BLaER1 treated with 17β-estradiol and CSF1 and Interleukin-3, amounts not matched to agents 10 nM and 100 nM (cell line): ENCODE data around the gene ADAM10.

Source experiments
- H3K27ac ChIP-seq, 11 experiments: shearing (Covaris generic); formaldehyde crosslinking; 2 replicates each; pipeline ENCODE4 v1.8.1; 2022
- H3K27me3 ChIP-seq, 11 experiments: shearing (Covaris generic); formaldehyde crosslinking; 2 replicates each; pipeline ENCODE4 v1.8.1; 2022
- H3K36me3 ChIP-seq, 11 experiments: shearing (Covaris generic); formaldehyde crosslinking; 2 replicates each; pipeline ENCODE4 v1.8.1; 2022
- H3K4me1 ChIP-seq, 10 experiments: shearing (Covaris generic); formaldehyde crosslinking; 2 replicates each; pipeline ENCODE4 v1.8.1; 2022
- H3K4me2 ChIP-seq, 11 experiments: shearing (Covaris generic); formaldehyde crosslinking; 2 replicates each; pipeline ENCODE4 v1.8.1; 2022
- H3K4me3 ChIP-seq, 10 experiments: shearing (Covaris generic); formaldehyde crosslinking; 2 replicates each; pipeline ENCODE4 v1.8.1; 2022
- H3K9ac ChIP-seq, 11 experiments: shearing (Covaris generic); formaldehyde crosslinking; 2 replicates each; pipeline ENCODE4 v1.8.1; 2022
- H3K9me3 ChIP-seq, 11 experiments: shearing (Covaris generic); formaldehyde crosslinking; replicated peaks in 1 of 11; 2 replicates each; pipeline ENCODE4 v1.8.1; 2022
- H4K20me1 ChIP-seq, 11 experiments: shearing (Covaris generic); formaldehyde crosslinking; 2 replicates each; pipeline ENCODE4 v1.8.1; 2022
- Cebpa-rat ChIP-seq, 11 experiments: shearing (Covaris generic); IDR thresholded peaks; 2 replicates each; pipeline ENCODE4 v1.8.1; 2022

ADAM10 gene

DNA sequence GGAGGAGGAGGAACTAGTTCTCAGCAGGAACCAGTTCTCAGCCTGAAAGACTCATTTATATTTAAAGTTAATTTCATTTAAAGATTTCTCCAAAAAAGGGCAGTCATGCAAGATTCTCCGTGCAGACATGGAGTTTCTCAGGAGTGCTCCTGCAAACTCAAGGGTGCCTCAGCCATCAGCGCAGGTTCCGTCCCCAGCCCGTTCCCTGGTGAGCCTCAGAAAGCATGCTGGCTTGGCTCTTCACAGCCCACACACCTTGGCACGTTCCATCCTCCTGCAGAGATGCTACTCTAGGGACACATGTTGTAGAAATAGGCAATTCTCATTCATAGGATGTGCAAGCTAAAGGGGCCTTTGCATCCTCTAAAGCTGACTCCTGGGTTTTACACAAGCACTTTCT lies 194.7 kb downstream of the ADAM10 start:
- 0 out of 20 replicates have a peak overlapping the region, but pooled peaks of 1 of the 10 experiments have one; percentile 20 for H3K4me3 ChIP-seq
- H3K27me3 ChIP-seq, result no peaks in the 10 kb centered on the region
- H4K20me1 ChIP-seq, result no peaks in the 10 kb centered on the region
- H3K9me3 ChIP-seq, result peaks cover 11 to 27% (median 21%) of the 10 kb centered on the region in 11 experiments
- peaks cover 0 to 9% (median 0%) of the 10 kb centered on the region in 11 experiments; a peak in 3 of 22 replicates for H3K36me3 ChIP-seq
- no peak for TF ChIP-seq Cebpa-rat (IDR thresholded peaks at IDR 0.05)
- H3K9ac ChIP-seq, result peak overlapping the region; percentile 70 to 94 (median 91); a peak in 20 of 22 replicates
- H3K4me2 ChIP-seq, result peak overlapping the region; percentile 84 to 96 (median 89)
- H3K4me1 ChIP-seq, result peaks cover 78 to 87% (median 79%) of the 10 kb centered on the region in 10 experiments
- peak overlapping the region; percentile 78 to 99 (median 99); a peak in 20 of 22 replicates for H3K27ac ChIP-seq

DNA sequence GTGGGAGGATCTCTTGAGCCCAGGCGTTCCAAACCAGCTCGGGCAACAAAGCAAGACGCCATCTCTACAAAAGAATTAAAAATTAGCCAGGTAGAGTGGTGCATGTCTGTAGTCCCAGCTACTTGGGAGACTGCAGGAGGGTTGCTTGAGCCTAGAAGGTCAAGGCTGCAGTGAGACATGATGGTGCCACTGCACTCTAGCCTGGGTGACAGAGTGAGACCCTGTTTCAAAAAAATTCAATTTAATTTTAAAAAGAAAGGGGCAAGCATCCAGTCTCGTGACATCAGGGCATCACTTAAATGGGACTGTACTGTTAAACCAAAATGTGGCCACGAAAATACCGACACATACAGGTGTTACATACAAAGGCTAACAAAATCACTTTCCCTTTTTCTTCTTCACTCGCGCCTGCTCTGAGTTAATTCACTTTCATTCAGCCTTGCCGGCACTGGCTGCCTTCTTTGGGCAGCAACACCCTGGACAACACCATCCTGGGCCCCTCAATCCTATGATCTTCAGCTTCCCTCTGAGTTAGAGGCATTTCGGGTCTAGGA lies 196.1 kb downstream of the ADAM10 start:
- H3K36me3 ChIP-seq, result peaks cover 0 to 2% (median 0%) of the 10 kb centered on the region in 11 experiments; a peak in 2 of 22 replicates
- no peak for TF ChIP-seq Cebpa-rat (IDR thresholded peaks at IDR 0.05)
- H3K4me1 ChIP-seq, result peaks cover 89 to 97% (median 92%) of the 10 kb centered on the region in 10 experiments
- peak overlapping the region in 6 of 10 experiments; percentile 3 to 63 (median 50); a peak in 5 of 20 replicates for H3K4me3 ChIP-seq
- H3K27ac ChIP-seq, result peak overlapping the region; percentile 81 to 99 (median 99); a peak in 21 of 22 replicates
- H3K4me2 ChIP-seq, result peak overlapping the region; percentile 84 to 96 (median 89)
- no peaks in the 10 kb centered on the region for H3K27me3 ChIP-seq
- peak overlapping the region; percentile 47 to 94 (median 92) for H3K9ac ChIP-seq
- peaks cover 2 to 27% (median 9%) of the 10 kb centered on the region in 11 experiments for H3K9me3 ChIP-seq
- H4K20me1 ChIP-seq, result no peaks in the 10 kb centered on the region

GRCh38 chr15:58552505-58553364 lies 196.8 kb downstream of the ADAM10 start:
- Histone ChIP-seq H3K4me1 (peaks cover 94 to 100% (median 98%) of the 10 kb centered on the region in 10 experiments), H3K27me3 (no peaks in the 10 kb centered on the region), H3K9me3 (peaks cover 0 to 25% (median 4%) of the 10 kb centered on the region in 11 experiments; a peak in 7 of 22 replicates), H3K4me3 (peak overlapping the region; percentile 22 to 63 (median 50); a peak in 16 of 20 replicates), H4K20me1 (no peaks in the 10 kb centered on the region), H3K27ac (peak overlapping the region; percentile 81 to 99 (median 99)), H3K9ac (peak overlapping the region; percentile 80 to 94 (median 92)), H3K4me2 (peak overlapping the region; percentile 84 to 96 (median 89)), H3K36me3 (no peaks in the 10 kb centered on the region)
- no peak for TF ChIP-seq Cebpa-rat (IDR thresholded peaks at IDR 0.05)

GRCh38 chr15:58551764-58552504 lies 197.6 kb downstream of the ADAM10 start:
- Histone ChIP-seq H3K4me3 (peak overlapping the region; percentile 22 to 63 (median 50); a peak in 17 of 20 replicates), H3K4me2 (peak overlapping the region; percentile 84 to 96 (median 89)), H3K9me3 (peaks cover 0 to 21% (median 0%) of the 10 kb centered on the region in 11 experiments; a peak in 7 of 22 replicates), H3K36me3 (no peaks in the 10 kb centered on the region), H3K27ac (peak overlapping the region; percentile 81 to 99 (median 99)), H3K4me1 (peaks cover 93 to 100% (median 99%) of the 10 kb centered on the region in 10 experiments), H3K27me3 (no peaks in the 10 kb centered on the region), H3K9ac (peak overlapping the region; percentile 80 to 94 (median 92)), H4K20me1 (no peaks in the 10 kb centered on the region)
- TF ChIP-seq Cebpa-rat (IDR thresholded peaks at IDR 0.05), result peak in 10 of 11 experiments; percentile 17 to 99 (median 95); a peak in 19 of 22 replicates

GRCh38 chr15:58551084-58551763 lies 198.3 kb downstream of the ADAM10 start:
- no peaks in the 10 kb centered on the region for H3K27me3 ChIP-seq
- no peaks in the 10 kb centered on the region for H4K20me1 ChIP-seq
- H3K4me3 ChIP-seq, result peak overlapping the region in 8 of 10 experiments; percentile 22 to 63 (median 50); a peak in 13 of 20 replicates
- peaks cover 91 to 99% (median 94%) of the 10 kb centered on the region in 10 experiments for H3K4me1 ChIP-seq
- H3K27ac ChIP-seq, result peak overlapping the region; percentile 81 to 99 (median 99)
- peak overlapping the region; percentile 84 to 96 (median 89) for H3K4me2 ChIP-seq
- peaks cover 0 to 24% (median 2%) of the 10 kb centered on the region in 11 experiments; a peak in 11 of 22 replicates for H3K9me3 ChIP-seq
- peak overlapping the region; percentile 80 to 94 (median 92) for H3K9ac ChIP-seq
- TF ChIP-seq Cebpa-rat (IDR thresholded peaks at IDR 0.05), result no peak
- peaks cover 0 to 4% (median 0%) of the 10 kb centered on the region in 11 experiments; a peak in 2 of 22 replicates for H3K36me3 ChIP-seq

- Histone ChIP-seq H3K9me3 (peaks cover 0 to 39% (median 13%) of the 10 kb centered on the region in 11 experiments; a peak in 15 of 22 replicates), H3K27ac (peak overlapping the region; percentile 81 to 99 (median 99); a peak in 21 of 22 replicates), H3K4me1 (peaks cover 77 to 99% (median 91%) of the 10 kb centered on the region in 10 experiments), H4K20me1 (no peaks in the 10 kb centered on the region), H3K9ac (peak overlapping the region in 9 of 11 experiments; percentile 80 to 94 (median 92); a peak in 15 of 22 replicates), H3K4me2 (peak overlapping the region; percentile 84 to 96 (median 89)), H3K36me3 (peaks cover 0 to 9% (median 0%) of the 10 kb centered on the region in 11 experiments; a peak in 4 of 22 replicates), H3K27me3 (no peaks in the 10 kb centered on the region), H3K4me3 (peak overlapping the region in 4 of 10 experiments; percentile 8 to 47 (median 16); a peak in 3 of 20 replicates)
- no peak for TF ChIP-seq Cebpa-rat (IDR thresholded peaks at IDR 0.05)
Measured at GRCh38 chr15:58549785-58550074, 199.8 kb downstream of the ADAM10 start.

DNA sequence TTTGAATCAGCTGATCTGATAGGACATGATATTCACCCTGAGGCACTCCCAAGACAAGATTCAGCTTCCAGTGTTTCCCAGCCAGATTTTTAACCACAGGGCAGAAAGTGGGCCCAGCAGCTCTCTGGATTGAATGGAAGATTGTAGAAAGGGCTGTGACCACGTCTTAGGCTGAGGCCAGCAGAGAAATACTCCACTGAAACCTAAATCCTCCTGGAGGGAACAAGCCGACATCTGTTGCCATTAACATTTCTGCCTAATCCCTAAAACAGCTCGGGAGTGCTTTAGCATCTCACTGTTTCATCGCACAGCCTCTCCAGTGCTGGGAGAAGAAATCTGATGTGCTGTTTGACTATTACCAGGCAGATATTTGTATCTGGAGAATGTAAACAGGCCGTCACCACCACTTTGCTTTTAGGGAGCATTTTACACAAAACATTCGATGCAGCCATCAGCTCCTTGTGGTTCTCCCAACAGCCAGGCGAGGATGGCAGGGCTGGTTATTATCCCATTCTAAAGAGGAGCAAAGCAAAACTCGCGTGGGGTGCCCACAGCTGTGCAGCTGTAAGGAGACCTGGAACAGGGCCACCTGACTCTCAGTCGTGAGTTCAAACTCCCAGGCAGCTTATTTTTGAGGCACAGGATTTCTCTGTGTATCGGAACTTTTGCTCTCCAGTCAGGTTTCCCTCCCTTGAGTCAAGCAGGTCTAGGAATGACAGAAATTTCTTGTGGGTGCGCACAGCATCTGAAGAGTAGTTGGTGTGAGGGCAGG lies 200.3 kb downstream of the ADAM10 start:
- H4K20me1 ChIP-seq, result no peaks in the 10 kb centered on the region
- peaks cover 0 to 14% (median 0%) of the 10 kb centered on the region in 11 experiments; a peak in 4 of 22 replicates for H3K36me3 ChIP-seq
- peak overlapping the region in 7 of 11 experiments; percentile 3 to 94 (median 90); a peak in 10 of 22 replicates for H3K9ac ChIP-seq
- H3K4me1 ChIP-seq, result peaks cover 72 to 97% (median 86%) of the 10 kb centered on the region in 10 experiments
- no peaks in the 10 kb centered on the region for H3K27me3 ChIP-seq
- H3K9me3 ChIP-seq, result peaks cover 0 to 44% (median 14%) of the 10 kb centered on the region in 11 experiments; a peak in 15 of 22 replicates
- H3K4me2 ChIP-seq, result peak overlapping the region; percentile 84 to 96 (median 89)
- TF ChIP-seq Cebpa-rat (IDR thresholded peaks at IDR 0.05), result no peak
- peak overlapping the region in 10 of 11 experiments; percentile 90 to 99 (median 99); a peak in 19 of 22 replicates for H3K27ac ChIP-seq
- 0 out of 20 replicates have a peak overlapping the region, but pooled peaks of 1 of the 10 experiments have one; percentile 9 for H3K4me3 ChIP-seq
